ENCODE results near the gene TRPM5. TPM values are rescaled to one million over a fixed set of nuclear protein-coding genes. Genes with fewer than 3 reads are reported as not detected.

Gene TRPM5
- total and polyA plus RNA-seq, 2 experiments from 2014 or later, result not detected

- TF ChIP-seq, protein P1, sequence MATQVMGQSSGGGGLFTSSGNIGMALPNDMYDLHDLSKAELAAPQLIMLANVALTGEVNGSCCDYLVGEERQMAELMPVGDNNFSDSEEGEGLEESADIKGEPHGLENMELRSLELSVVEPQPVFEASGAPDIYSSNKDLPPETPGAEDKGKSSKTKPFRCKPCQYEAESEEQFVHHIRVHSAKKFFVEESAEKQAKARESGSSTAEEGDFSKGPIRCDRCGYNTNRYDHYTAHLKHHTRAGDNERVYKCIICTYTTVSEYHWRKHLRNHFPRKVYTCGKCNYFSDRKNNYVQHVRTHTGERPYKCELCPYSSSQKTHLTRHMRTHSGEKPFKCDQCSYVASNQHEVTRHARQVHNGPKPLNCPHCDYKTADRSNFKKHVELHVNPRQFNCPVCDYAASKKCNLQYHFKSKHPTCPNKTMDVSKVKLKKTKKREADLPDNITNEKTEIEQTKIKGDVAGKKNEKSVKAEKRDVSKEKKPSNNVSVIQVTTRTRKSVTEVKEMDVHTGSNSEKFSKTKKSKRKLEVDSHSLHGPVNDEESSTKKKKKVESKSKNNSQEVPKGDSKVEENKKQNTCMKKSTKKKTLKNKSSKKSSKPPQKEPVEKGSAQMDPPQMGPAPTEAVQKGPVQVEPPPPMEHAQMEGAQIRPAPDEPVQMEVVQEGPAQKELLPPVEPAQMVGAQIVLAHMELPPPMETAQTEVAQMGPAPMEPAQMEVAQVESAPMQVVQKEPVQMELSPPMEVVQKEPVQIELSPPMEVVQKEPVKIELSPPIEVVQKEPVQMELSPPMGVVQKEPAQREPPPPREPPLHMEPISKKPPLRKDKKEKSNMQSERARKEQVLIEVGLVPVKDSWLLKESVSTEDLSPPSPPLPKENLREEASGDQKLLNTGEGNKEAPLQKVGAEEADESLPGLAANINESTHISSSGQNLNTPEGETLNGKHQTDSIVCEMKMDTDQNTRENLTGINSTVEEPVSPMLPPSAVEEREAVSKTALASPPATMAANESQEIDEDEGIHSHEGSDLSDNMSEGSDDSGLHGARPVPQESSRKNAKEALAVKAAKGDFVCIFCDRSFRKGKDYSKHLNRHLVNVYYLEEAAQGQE (IDR thresholded peaks at IDR 0.05; ENCODE audit: unreplicated experiment), result no peak
- TF ChIP-seq JUNB (IDR thresholded peaks at IDR 0.05; ENCODE audit: unreplicated experiment), result no peak
- TF ChIP-seq, protein P2, sequence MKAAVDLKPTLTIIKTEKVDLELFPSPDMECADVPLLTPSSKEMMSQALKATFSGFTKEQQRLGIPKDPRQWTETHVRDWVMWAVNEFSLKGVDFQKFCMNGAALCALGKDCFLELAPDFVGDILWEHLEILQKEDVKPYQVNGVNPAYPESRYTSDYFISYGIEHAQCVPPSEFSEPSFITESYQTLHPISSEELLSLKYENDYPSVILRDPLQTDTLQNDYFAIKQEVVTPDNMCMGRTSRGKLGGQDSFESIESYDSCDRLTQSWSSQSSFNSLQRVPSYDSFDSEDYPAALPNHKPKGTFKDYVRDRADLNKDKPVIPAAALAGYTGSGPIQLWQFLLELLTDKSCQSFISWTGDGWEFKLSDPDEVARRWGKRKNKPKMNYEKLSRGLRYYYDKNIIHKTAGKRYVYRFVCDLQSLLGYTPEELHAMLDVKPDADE (IDR thresholded peaks at IDR 0.05), result no peak
- no peak for TF ChIP-seq ZNF114 (CRISPR knock-in tag; IDR thresholded peaks at IDR 0.05)
- no peak for TF ChIP-seq EZH2 (IDR thresholded peaks at IDR 0.05; ENCODE audit: low read depth, unreplicated experiment)
- TF ChIP-seq CTCF (conservative IDR thresholded peaks at IDR 0.05; ENCODE audit: low read depth in 2 of 2), result no peak
Measured at GRCh38 chr11:2421996-2422395, 22.3 kb downstream of the TRPM5 start (continued).

DNA sequence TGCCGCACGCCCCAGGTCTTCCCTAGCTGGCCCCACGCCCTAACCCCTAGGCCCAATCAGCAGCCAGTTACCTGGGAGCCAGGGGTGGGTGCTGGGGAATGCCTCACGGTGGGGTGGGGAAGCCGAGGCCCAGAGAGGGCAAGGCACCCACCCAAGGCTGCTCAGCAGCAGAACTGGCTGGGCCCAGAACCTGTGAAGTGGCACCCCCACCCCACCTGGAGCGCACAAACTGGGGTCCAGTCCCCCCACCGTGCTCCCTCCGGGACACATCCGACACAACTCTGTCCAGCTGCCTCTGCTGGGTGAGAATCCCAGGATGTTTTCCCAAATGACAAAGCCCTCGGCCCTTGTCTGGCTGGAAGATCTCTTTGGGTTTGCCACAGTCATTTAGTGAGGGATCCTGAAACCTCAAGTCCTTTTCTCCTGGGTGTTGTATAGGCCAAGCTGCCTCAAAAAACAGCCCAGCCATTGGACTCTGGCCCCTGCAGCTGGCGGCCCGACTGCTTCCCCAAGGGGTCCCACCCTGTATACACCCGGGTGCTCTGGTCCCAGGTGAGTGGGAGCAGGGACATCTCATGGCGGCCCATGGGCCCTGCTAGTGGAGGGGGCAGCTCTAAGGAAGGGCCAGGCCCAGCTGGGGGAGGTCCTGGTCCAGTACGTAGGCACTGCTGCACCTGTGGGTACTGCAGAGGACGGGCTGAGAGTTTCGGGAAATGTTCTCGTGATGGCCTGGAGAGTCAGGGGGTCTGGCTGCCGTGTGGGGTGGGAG lies 22.9 kb downstream of the TRPM5 start:
- peaks cover 3% of the 10 kb centered on the region; the same call in 1 of the 3 replicates for H3K9me3 Mint-ChIP-seq
- no peak for ATAC-seq
- H3K4me2 ChIP-seq, result no peak overlapping the region
- no peak for TF ChIP-seq NANOG (IDR thresholded peaks at IDR 0.05; ENCODE audit: borderline replicate concordance)
- TF ChIP-seq, protein P1 (IDR thresholded peaks at IDR 0.05; ENCODE audit: unreplicated experiment), result no peak
- no peak for TF ChIP-seq JUNB (IDR thresholded peaks at IDR 0.05; ENCODE audit: unreplicated experiment)
- TF ChIP-seq ZNF331 (CRISPR knock-in tag; IDR thresholded peaks at IDR 0.05; ENCODE audit: low read depth), result no peak
- TF ChIP-seq STAT1 (IDR thresholded peaks at IDR 0.05; ENCODE audit: unreplicated experiment), result no peak

More for the DNA sequence above, 22.9 kb downstream of the TRPM5 start:
- H2AFZ ChIP-seq, result no peak overlapping the region
- H3K4me3 Mint-ChIP-seq, result no peak overlapping the region
- no peak for DNase-seq (ENCODE audit: low spot score)
- no peaks in the 10 kb centered on the region for H3K27me3 ChIP-seq (ENCODE audit: insufficient read depth)
- no peaks in the 10 kb centered on the region for H3K9me2 ChIP-seq (ENCODE audit: insufficient read depth)
- no peaks in the 10 kb centered on the region for H3F3A ChIP-seq (replicated peaks; ENCODE audit: low read depth)
- H3K4me1 ChIP-seq (ENCODE audit: insufficient read depth), result no peaks in the 10 kb centered on the region; the same call in 1 of the 2 replicates
- no peaks in the 10 kb centered on the region for H3K36me3 ChIP-seq (ENCODE audit: insufficient read depth)
- peaks cover 9% of the 10 kb centered on the region for H3K27me3 Mint-ChIP-seq (ENCODE audit: insufficient read depth, low read depth, poor library complexity)
- 0 out of 3 replicates have a peak, but pooled peaks cover 2% of the 10 kb centered on the region for H3K4me1 Mint-ChIP-seq
- H3K27ac Mint-ChIP-seq, result no peak overlapping the region
- H3K27ac ChIP-seq (ENCODE audit: low read depth), result no peak overlapping the region
- no peaks in the 10 kb centered on the region for H3K36me3 Mint-ChIP-seq (ENCODE audit: low read depth)
- H3K4me3 ChIP-seq, result no peak overlapping the region
- no peaks in the 10 kb centered on the region for H3K79me2 ChIP-seq (replicated peaks; ENCODE audit: insufficient read depth)
- no peaks in the 10 kb centered on the region for H4K20me1 ChIP-seq (replicated peaks; ENCODE audit: insufficient read depth)

Data from GM23338 (cell line).